IMR-90 (cell line): ENCODE results near the gene ADAMTS3. TPM values are rescaled to one million over a fixed set of nuclear protein-coding genes. Genes with fewer than 3 reads are reported as not detected.

ENCODE experiments used
- ATAC-seq: fragments of 200-7000 bp; cut with Tn5 transposase; 2 replicates; pipeline ENCODE4 v1.9.1; 2020; ENCODE audit warnings: low read depth, mild to moderate bottlenecking, moderate library complexity
- BruUV-seq: library from RNA; stranded (reverse); fragments of 400-500 nt; replicated peaks from 2 replicates; lab custom pipeline; 2021; lab: Mats Ljungman, UMichigan
- CTCF ChIA-PET: fragments of 300-600 bp; formaldehyde crosslinking; extraction: SDS; loops from one replicate; lab custom pipeline; 2021; ENCODE audit warnings: antibody characterized with exemption; lab: Yijun Ruan, JAX
- POLR2A ChIA-PET: fragments of 300-600 bp; sonication (Branson Sonifier 250); formaldehyde crosslinking; loops from one replicate; lab custom pipeline; 2022; ENCODE audit warnings: antibody characterized with exemption; ENCODE audit not compliant: unreplicated experiment; lab: Charles Lee
- DNase-seq: peaks from one replicate; pipeline ENCODE4 v3.0.0; 2013
- H2AFZ ChIP-seq: replicated peaks from 2 replicates; pipeline ENCODE3; 2013; ENCODE audit warnings: low read length, mild to moderate bottlenecking; ENCODE audit not compliant: poor library complexity
- H2AK5ac ChIP-seq: 2 replicates; pipeline ENCODE4 v1.6.1; 2013; ENCODE audit warnings: low read depth, low read length, inconsistent platforms
- H2AK9ac ChIP-seq: replicated peaks from 2 replicates; pipeline ENCODE3; 2013; ENCODE audit warnings: mild to moderate bottlenecking, low read depth, low read length, moderate library complexity; ENCODE audit not compliant: poor library complexity
- H2BK120ac ChIP-seq: 2 replicates; pipeline ENCODE4 v1.6.1; 2013; ENCODE audit warnings: low read depth, low read length, inconsistent platforms
- H2BK15ac ChIP-seq: 3 replicates; pipeline ENCODE4 v1.6.1; 2013; ENCODE audit warnings: low read depth, low read length, inconsistent platforms
- H2BK20ac ChIP-seq: 2 replicates; pipeline ENCODE4 v1.6.1; 2013; ENCODE audit warnings: low read depth, mild to moderate bottlenecking, inconsistent platforms, low read length, moderate library complexity
- H2BK5ac ChIP-seq: 2 replicates; pipeline ENCODE4 v1.6.1; 2013; ENCODE audit warnings: mild to moderate bottlenecking, low read depth, low read length, inconsistent platforms; ENCODE audit not compliant: poor library complexity, severe bottlenecking
- H3K14ac ChIP-seq: replicated peaks from 2 replicates; pipeline ENCODE4 v1.6.1; 2013; ENCODE audit warnings: low read depth, low read length, inconsistent platforms
- H3K18ac ChIP-seq: 2 replicates; pipeline ENCODE4 v1.6.1; 2013; ENCODE audit warnings: low read depth, low read length, control low read depth
- H3K23ac ChIP-seq: 2 replicates; pipeline ENCODE4 v1.6.1; 2013; ENCODE audit warnings: low read depth, low read length, inconsistent platforms
- H3K27ac ChIP-seq: 2 replicates; pipeline ENCODE4 v1.5.1; 2013; ENCODE audit warnings: mild to moderate bottlenecking, control low read depth, low read length; ENCODE audit not compliant: insufficient read depth
- H3K27me3 ChIP-seq: 2 replicates; pipeline ENCODE4 v1.6.1; 2013; ENCODE audit warnings: low read length; ENCODE audit not compliant: control insufficient read depth, insufficient read depth
- H3K36me3 ChIP-seq: 2 replicates; pipeline ENCODE4 v1.6.1; 2013; ENCODE audit warnings: low read length, mixed read lengths; ENCODE audit not compliant: control insufficient read depth, insufficient read depth
- H3K4ac ChIP-seq: 2 replicates; pipeline ENCODE4 v1.6.1; 2013; ENCODE audit warnings: low read depth, low read length, inconsistent platforms
- H3K4me1 ChIP-seq: 2 replicates; pipeline ENCODE4 v1.6.1; 2013; ENCODE audit warnings: low read length, mixed read lengths; ENCODE audit not compliant: control insufficient read depth, insufficient read depth
- H3K4me2 ChIP-seq: 2 replicates; pipeline ENCODE4 v1.6.1; 2013; ENCODE audit warnings: low read depth, mild to moderate bottlenecking, control low read depth, low read length, moderate library complexity
- H3K4me3 ChIP-seq: 2 replicates; pipeline ENCODE4 v1.5.1; 2013; ENCODE audit warnings: low read depth, mild to moderate bottlenecking, control low read depth, low read length, moderate library complexity; ENCODE audit not compliant: insufficient read depth
- H3K56ac ChIP-seq: 2 replicates; pipeline ENCODE4 v1.6.1; 2013; ENCODE audit warnings: low read length, inconsistent platforms; ENCODE audit not compliant: insufficient read depth; ENCODE audit errors: extremely low read depth
- H3K79me1 ChIP-seq, 2 experiments: 2 replicates each; pipeline ENCODE4 v1.6.1; 2013; ENCODE audit warnings: low read length in 2 of 2, inconsistent platforms in 1 of 2, low read depth in 1 of 2
- H3K9ac ChIP-seq: 2 replicates; pipeline ENCODE4 v1.6.1; 2013; ENCODE audit warnings: low read depth, low read length, control low read depth
- H3K9me1 ChIP-seq: 2 replicates; pipeline ENCODE4 v1.6.1; 2013; ENCODE audit warnings: low read length, inconsistent platforms; ENCODE audit not compliant: insufficient read depth
- H3K9me3 ChIP-seq: 2 replicates; pipeline ENCODE4 v1.6.1; 2013; ENCODE audit warnings: low read length; ENCODE audit not compliant: control insufficient read depth, insufficient read depth
- H4K20me1 ChIP-seq: 2 replicates; pipeline ENCODE4 v1.6.1; 2013; ENCODE audit warnings: low read length, inconsistent platforms; ENCODE audit not compliant: insufficient read depth
- H4K5ac ChIP-seq: 2 replicates; pipeline ENCODE4 v1.6.1; 2013; ENCODE audit warnings: mild to moderate bottlenecking, low read depth, low read length, control low read depth
- H4K8ac ChIP-seq, 2 experiments: 2 replicates each; pipeline ENCODE4 v1.6.1; 2013; ENCODE audit warnings: low read depth in 2 of 2, low read length in 2 of 2, control low read depth in 1 of 2, inconsistent platforms in 1 of 2
- H4K91ac ChIP-seq: 2 replicates; pipeline ENCODE4 v1.6.1; 2013; ENCODE audit warnings: low read depth, low read length, inconsistent platforms; ENCODE audit not compliant: insufficient read depth
- CEBPB ChIP-seq: IDR thresholded peaks from 2 replicates; pipeline ENCODE4 v1.6.1; 2012; ENCODE audit warnings: low read depth, low read length, improper control_type of control experiment
- ELK1 ChIP-seq: fragments of 150-350 bp; IDR thresholded peaks from 2 replicates; pipeline ENCODE4 v1.6.1; 2016; ENCODE audit warnings: low read depth, mild to moderate bottlenecking, low read length, moderate library complexity, borderline replicate concordance
- MAZ ChIP-seq: IDR thresholded peaks from 2 replicates; pipeline ENCODE4 v1.6.1; 2012; ENCODE audit warnings: low read depth, mild to moderate bottlenecking, low read length, improper control_type of control experiment, moderate library complexity, borderline replicate concordance
- RCOR1 ChIP-seq: IDR thresholded peaks from 2 replicates; pipeline ENCODE4 v1.6.1; 2012; ENCODE audit warnings: mild to moderate bottlenecking, low read length, improper control_type of control experiment; ENCODE audit not compliant: insufficient replicate concordance
- RFX5 ChIP-seq: IDR thresholded peaks from 2 replicates; pipeline ENCODE4 v1.8.0; 2012; ENCODE audit warnings: low read depth, mild to moderate bottlenecking, low read length, moderate library complexity
- dilution Hi-C: fragments of 300-500 bp; cut with HindIII; formaldehyde crosslinking; loops from one replicate; pipeline ENCODE4 v1.14.3; 2018; ENCODE audit warnings: low sequenced_read_pairs; ENCODE audit not compliant: unreplicated experiment
- in situ Hi-C: fragments of 300-500 bp; cut with MboI; formaldehyde crosslinking; loops from 3 replicates; pipeline ENCODE4 v1.14.3; 2019; ENCODE audit warnings: low sequenced_read_pairs, inconsistent platforms, mixed read lengths
- intact Hi-C: fragments of 100-400 bp; cut with micrococcal nuclease; formaldehyde crosslinking; loops from 2 replicates; pipeline ENCODE4 v1.10.0; 2022
- polyA plus RNA-seq, 3 experiments: library from polyadenylated mRNA; depleted of rRNA; stranded (reverse); fragments of >200 nt; gene quantifications; 2 replicates each; pipeline ENCODE4 v1.2.3, GENCODE V29; 2012; ENCODE audit warnings: low replicate concordance in 1 of 3
- total RNA-seq: library from RNA; depleted of rRNA; stranded (reverse); fragments of >200 nt; gene quantifications from 2 replicates; pipeline ENCODE4 v1.2.3, GENCODE V29; 2012
- TF ChIP-seq, protein P1 (sequence below): fragments of 150-350 bp; IDR thresholded peaks from 2 replicates; pipeline ENCODE4 v1.6.1; 2017; ENCODE audit warnings: mild to moderate bottlenecking, antibody characterized with exemption, low read length, low read depth

Gene ADAMTS3
- total and polyA plus RNA-seq, 2 of the 4 experiments (the other 2 are of a cell fraction) = 0.68 to 2.9 TPM

DNA sequence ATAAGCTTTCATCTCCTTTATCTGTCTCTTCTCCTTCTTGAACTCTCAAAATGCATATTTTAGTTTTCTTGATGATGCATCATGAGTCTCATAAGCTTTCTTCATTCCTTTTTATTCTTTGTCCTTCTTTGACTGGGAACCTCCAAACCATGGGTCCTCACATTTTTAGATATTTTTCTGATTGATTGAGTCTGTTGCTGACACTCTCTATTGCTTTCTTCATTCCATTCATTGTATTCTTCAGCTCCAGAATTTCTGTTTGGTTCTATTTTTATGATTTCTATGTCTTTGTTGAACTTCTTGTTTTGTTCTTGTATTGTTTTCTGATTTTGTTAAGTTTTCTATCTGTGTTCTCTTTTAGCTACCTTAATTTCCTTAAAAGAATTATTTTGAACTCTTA lies 74.9 kb downstream of the ADAMTS3 start:
- dilution Hi-C loops (no loop called here), in situ Hi-C loops (no loop called here), intact Hi-C loops (no loop called here)
- H2BK120ac ChIP-seq = no peak overlapping the region
- no peak overlapping the region for H4K5ac ChIP-seq
- H3K23ac ChIP-seq = no peak overlapping the region
- ChIA-PET POLR2A (no interaction called here), CTCF (no interaction called here)
- no peak for ATAC-seq
- no peak overlapping the region for H2AFZ ChIP-seq
- H3K9ac ChIP-seq = no peak overlapping the region
- H3K79me1 ChIP-seq = no peaks in the 10 kb centered on the region
- H2AK9ac ChIP-seq = no peak overlapping the region
- no peaks in the 10 kb centered on the region for H3K9me1 ChIP-seq
- no peak overlapping the region for H3K4me3 ChIP-seq
- no peak overlapping the region for H4K8ac ChIP-seq
- no peaks in the 10 kb centered on the region for H4K20me1 ChIP-seq
- H2BK20ac ChIP-seq = no peak overlapping the region
- H3K36me3 ChIP-seq = no peaks in the 10 kb centered on the region
- H3K4me2 ChIP-seq = no peak overlapping the region
- no peak overlapping the region for H2AK5ac ChIP-seq
- H3K9me3 ChIP-seq = no peaks in the 10 kb centered on the region
- BruUV-seq = no TSS peak
- H2BK5ac ChIP-seq = no peak overlapping the region
- no peak overlapping the region for H2BK15ac ChIP-seq
- no peak overlapping the region for H3K4ac ChIP-seq
- no peak overlapping the region for H3K56ac ChIP-seq
- no peak overlapping the region for H3K27ac ChIP-seq
- TF ChIP-seq RCOR1 (no peak), CEBPB (no peak), RFX5 (no peak), MAZ (no peak), ELK1 (no peak)
- TF ChIP-seq, protein P1, sequence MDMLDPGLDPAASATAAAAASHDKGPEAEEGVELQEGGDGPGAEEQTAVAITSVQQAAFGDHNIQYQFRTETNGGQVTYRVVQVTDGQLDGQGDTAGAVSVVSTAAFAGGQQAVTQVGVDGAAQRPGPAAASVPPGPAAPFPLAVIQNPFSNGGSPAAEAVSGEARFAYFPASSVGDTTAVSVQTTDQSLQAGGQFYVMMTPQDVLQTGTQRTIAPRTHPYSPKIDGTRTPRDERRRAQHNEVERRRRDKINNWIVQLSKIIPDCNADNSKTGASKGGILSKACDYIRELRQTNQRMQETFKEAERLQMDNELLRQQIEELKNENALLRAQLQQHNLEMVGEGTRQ = no peak
- DNase-seq = no peak
- H4K91ac ChIP-seq = no peak overlapping the region
- H3K27me3 ChIP-seq = no peaks in the 10 kb centered on the region
- H3K14ac ChIP-seq = no peak overlapping the region
- no peak overlapping the region for H3K18ac ChIP-seq
- H3K4me1 ChIP-seq = no peaks in the 10 kb centered on the region
